ENCODE results near the gene TPP1.

DNA sequence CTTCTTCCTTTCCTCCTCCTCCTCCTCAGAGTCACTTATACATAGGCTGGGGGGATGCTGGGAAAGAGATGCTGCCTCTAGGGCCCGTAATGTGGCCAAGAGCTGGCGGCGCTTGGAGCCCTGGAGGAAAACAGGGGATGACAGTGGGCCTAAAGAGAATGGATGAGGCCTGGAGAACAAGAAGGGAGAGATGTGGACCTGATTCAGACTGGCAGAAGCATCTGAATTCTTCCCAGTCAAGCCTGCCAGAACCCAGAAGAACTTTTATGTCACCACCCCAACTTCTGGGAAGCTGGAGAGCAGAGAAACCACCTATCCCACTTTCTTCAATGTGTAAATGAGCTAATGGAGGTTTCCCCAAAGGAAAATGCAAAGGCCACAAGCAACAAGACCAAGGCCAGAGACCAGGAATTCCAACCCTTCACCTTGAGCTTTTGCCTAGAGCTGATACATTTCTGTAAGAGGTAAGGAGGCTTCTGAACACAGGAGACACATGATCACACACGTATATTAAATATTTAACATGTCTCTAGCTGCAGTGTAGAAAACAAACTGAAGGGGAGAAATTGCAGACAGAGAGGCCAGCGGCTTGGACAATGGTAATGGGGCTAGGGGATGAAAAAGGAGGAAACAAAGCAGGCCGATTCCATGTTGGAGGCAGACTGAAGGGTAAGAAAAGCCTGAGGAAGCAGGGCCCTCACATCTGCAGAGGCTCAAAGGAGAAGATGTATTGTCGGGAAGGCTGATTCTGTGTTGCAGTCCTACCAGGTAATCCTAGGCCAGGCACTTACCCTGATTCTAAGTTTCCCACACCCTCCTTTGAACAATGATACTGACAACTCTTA, 16.9 kb downstream of the TPP1 start:
- TF ChIP-seq POLR2A (IDR thresholded peaks at IDR 0.05; ENCODE audit: low read depth, low read length) (no peak), POLR2AphosphoS5 (IDR thresholded peaks at IDR 0.05; ENCODE audit: low read depth, low read length) (no peak), TAF1 (IDR thresholded peaks at IDR 0.05; ENCODE audit: low read depth, low read length) (no peak), POU2F2 (IDR thresholded peaks at IDR 0.05; ENCODE audit: low read depth, low read length) (no peak), PAX5 (IDR thresholded peaks at IDR 0.05; ENCODE audit: insufficient read depth, low read length, severe bottlenecking) (no peak)

All from GM12891 (cell line).